Naive thymus-derived CD4-positive, alpha-beta T cell (primary cell): ENCODE measurements around the gene SEPTIN5. TPM values are rescaled to one million over a fixed set of nuclear protein-coding genes. Genes with fewer than 3 reads are reported as not detected.

Experiments used
- ATAC-seq: fragments of 150-1000 bp; cut with Tn5 transposase; 2 replicates; pipeline ENCODE4 v1.10.0; 2021; ENCODE audit warnings: mild to moderate bottlenecking, moderate library complexity
- CTCF ChIA-PET: fragments of 350-600 bp; sonication (Branson Sonifier 250); formaldehyde crosslinking; loops from one replicate; lab custom pipeline; 2021; ENCODE audit warnings: antibody characterized with exemption; lab: Charles Lee
- POLR2A ChIA-PET: fragments of 350-600 bp; sonication (Branson Sonifier 250); formaldehyde crosslinking; loops from one replicate; lab custom pipeline; 2021; ENCODE audit warnings: antibody characterized with exemption, inconsistent platforms; lab: Charles Lee
- DNase-seq, 9 donors: peaks; one replicate each; pipeline versions ENCODE4 v3.0.0 to v3.0.0-alpha.2; 2020 to 2022; ENCODE audit warnings: mixed read lengths in 1 of 9
- H3K27ac ChIP-seq: one replicate; pipeline ENCODE4 v1.7.0; 2013; ENCODE audit warnings: mild to moderate bottlenecking, low read depth, low read length, moderate library complexity
- H3K27me3 ChIP-seq, 2 donors: one replicate each; pipeline ENCODE4 v1.7.0; 2013; ENCODE audit warnings: low read length in 2 of 2, mild to moderate bottlenecking in 2 of 2, moderate library complexity in 2 of 2; ENCODE audit not compliant: control insufficient read depth in 2 of 2, insufficient read depth in 2 of 2
- H3K36me3 ChIP-seq, 3 experiments: 1 replicate in 2 of 3; 2 replicates in 1 of 3; pipeline ENCODE4 v1.7.0; 2013; ENCODE audit warnings: low read length in 3 of 3, mild to moderate bottlenecking in 3 of 3, moderate library complexity in 1 of 3; ENCODE audit not compliant: insufficient read depth in 3 of 3, control insufficient read depth in 2 of 3
- H3K4me1 ChIP-seq, 2 donors: one replicate each; pipeline ENCODE4 v1.7.0; 2013; ENCODE audit warnings: low read length in 2 of 2, mild to moderate bottlenecking in 2 of 2, moderate library complexity in 1 of 2; ENCODE audit not compliant: control insufficient read depth in 2 of 2, insufficient read depth in 2 of 2
- H3K4me3 ChIP-seq: 2 replicates; pipeline ENCODE4 v1.7.0; 2013; ENCODE audit warnings: mild to moderate bottlenecking, low read length
- H3K9me3 ChIP-seq, 3 experiments: 1 replicate in 2 of 3; 2 replicates in 1 of 3; pipeline ENCODE4 v1.7.0; 2013; ENCODE audit warnings: low read length in 3 of 3; ENCODE audit not compliant: control insufficient read depth in 2 of 3
- H3K27ac Mint-ChIP-seq, 9 donors: one replicate each; pipeline ENCODE4 v1.8.0; 2020 to 2022; ENCODE audit warnings: mixed read lengths in 9 of 9, mild to moderate bottlenecking in 8 of 9, moderate library complexity in 5 of 9, inconsistent platforms in 2 of 9
- H3K27me3 Mint-ChIP-seq, 5 donors: one replicate each; pipeline ENCODE4 v1.8.0; 2021 to 2022; ENCODE audit warnings: mixed read lengths in 5 of 5, mild to moderate bottlenecking in 1 of 5
- H3K36me3 Mint-ChIP-seq, 5 donors: one replicate each; pipeline ENCODE4 v1.8.0; 2020 to 2022; ENCODE audit warnings: mixed read lengths in 5 of 5, mild to moderate bottlenecking in 3 of 5, inconsistent platforms in 1 of 5
- H3K4me1 Mint-ChIP-seq, 7 donors: one replicate each; pipeline ENCODE4 v1.8.0; 2020 to 2022; ENCODE audit warnings: mixed read lengths in 7 of 7, mild to moderate bottlenecking in 3 of 7, inconsistent platforms in 1 of 7
- H3K4me3 Mint-ChIP-seq, 10 donors: one replicate each; pipeline ENCODE4 v1.8.0; 2020 to 2022; ENCODE audit warnings: mild to moderate bottlenecking in 10 of 10, mixed read lengths in 10 of 10, moderate library complexity in 6 of 10, inconsistent platforms in 2 of 10
- H3K9me3 Mint-ChIP-seq, 11 donors: one replicate each; pipeline ENCODE4 v1.8.0; 2020 to 2022; ENCODE audit warnings: mixed read lengths in 11 of 11, mild to moderate bottlenecking in 4 of 11, inconsistent platforms in 1 of 11, moderate library complexity in 1 of 11
- intact Hi-C, 2 donors: fragments of 100-400 bp; cut with micrococcal nuclease; formaldehyde crosslinking; loops; one replicate each; pipeline ENCODE4 v1.15.1; 2023
- polyA plus RNA-seq, 2 donors: library from polyadenylated mRNA; unstranded; fragments of 300-500 nt; fragmentation: Illumina TruSeq; gene quantifications; one replicate each; pipeline ENCODE4 v1.2.3, GENCODE V29; 2021
- total RNA-seq, 6 experiments: library from RNA in 5 of 6; stranded (reverse) in 5 of 6; gene quantifications; 1 replicate in 5 of 6; 2 replicates in 1 of 6; pipeline ENCODE4 v1.2.3 and lab custom pipeline; 2021 to 2026

SEPTIN5 gene
- total and polyA plus RNA-seq, 7 experiments from 2014 or later, result 0.22 to 4.2 (median 0.49) TPM; not detected in 3

DNA sequence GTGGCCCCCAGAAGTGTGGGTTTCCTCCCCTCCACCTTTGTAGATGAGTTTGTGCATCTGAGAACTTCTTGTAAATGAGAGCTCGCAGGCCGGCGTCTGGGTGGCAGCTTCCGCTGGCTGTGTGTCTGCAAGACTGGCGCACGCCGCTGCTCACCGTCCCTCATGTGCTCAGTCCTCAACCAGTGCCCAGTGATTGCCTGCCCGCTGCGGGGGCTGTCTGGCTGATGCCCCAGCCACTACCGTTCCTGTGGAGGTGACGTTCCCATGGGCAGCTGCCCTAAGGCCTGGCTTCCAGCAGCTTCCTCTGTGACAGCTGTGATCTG lies 55.1 kb downstream of the SEPTIN5 start:
- H3K4me1 Mint-ChIP-seq, result peaks cover 0 to 28% (median 12%) of the 10 kb centered on the region in 7 donors
- DNase-seq, result no peak
- H3K9me3 Mint-ChIP-seq, result peaks cover 0 to 3% (median 0%) of the 10 kb centered on the region in 11 donors
- no peaks in the 10 kb centered on the region for H3K36me3 Mint-ChIP-seq
- Histone ChIP-seq H3K4me3 (no peak overlapping the region), H3K36me3 (no peaks in the 10 kb centered on the region), H3K27me3 (peaks cover 9 to 42% of the 10 kb centered on the region in 2 donors), H3K27ac (no peak overlapping the region), H3K4me1 (peaks cover 0 to 15% of the 10 kb centered on the region in 2 donors), H3K9me3 (no peaks in the 10 kb centered on the region)
- H3K4me3 Mint-ChIP-seq, result no peak overlapping the region
- ChIA-PET CTCF (no interaction called here), POLR2A (no interaction called here)
- ATAC-seq, result no peak
- peaks cover 52 to 76% (median 56%) of the 10 kb centered on the region in 5 donors for H3K27me3 Mint-ChIP-seq
- intact Hi-C loops, result loop anchor here in 1 of 2 donors (5.0 kb wide), 1 partner anchor 123 kb away; no protein-coding TSS in a partner anchor
- no peak overlapping the region for H3K27ac Mint-ChIP-seq

DNA sequence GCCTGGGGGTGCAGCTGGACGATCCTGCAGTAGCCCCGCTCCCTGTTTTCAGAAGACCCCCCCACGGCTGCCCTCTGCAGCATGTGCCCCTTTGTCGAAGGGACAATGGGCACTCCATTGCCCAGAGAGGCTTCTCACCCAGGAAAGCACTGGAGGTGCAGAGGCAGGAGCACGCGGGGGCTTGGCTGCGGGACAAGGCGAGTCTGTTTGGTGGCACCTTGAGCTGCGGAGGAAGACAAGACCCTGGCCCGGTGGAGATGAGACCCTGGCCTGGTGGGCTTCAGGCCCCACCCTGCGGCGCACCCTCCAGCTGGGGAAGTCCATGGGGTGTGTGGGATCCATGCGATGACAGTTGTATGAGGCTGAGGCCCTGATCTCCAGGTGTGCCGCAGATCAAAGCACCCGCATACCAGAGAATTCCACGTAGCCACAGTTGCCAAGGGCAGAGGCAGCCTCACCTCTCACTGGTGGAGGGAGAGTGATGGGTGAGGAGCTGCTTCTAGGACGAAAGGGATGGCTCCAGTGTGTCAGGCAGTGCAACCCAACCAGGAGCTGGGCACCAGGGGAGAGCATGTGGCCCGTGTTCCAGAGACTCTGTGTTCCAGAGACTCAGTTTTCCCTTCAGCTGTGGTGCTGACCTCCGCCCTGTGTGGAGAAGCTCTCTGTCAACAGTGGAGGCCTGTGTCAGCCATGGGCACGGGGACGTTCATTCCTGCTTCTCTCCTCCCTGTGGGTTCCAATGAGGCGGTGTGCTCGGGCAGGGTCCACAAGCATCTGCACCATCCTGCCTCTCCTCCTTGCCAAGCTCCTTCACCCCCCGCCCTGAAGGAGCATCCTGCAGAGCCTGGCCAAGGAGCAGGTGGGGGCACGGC lies 56.3 kb downstream of the SEPTIN5 start:
- H3K4me1 ChIP-seq, result peaks cover 0 to 15% of the 10 kb centered on the region in 2 donors
- Mint-ChIP-seq H3K9me3 (peaks cover 0 to 2% (median 0%) of the 10 kb centered on the region in 11 donors), H3K4me1 (peaks cover 0 to 21% (median 8%) of the 10 kb centered on the region in 7 donors), H3K4me3 (no peak overlapping the region), H3K27ac (no peak overlapping the region), H3K27me3 (peaks cover 51 to 73% (median 53%) of the 10 kb centered on the region in 5 donors), H3K36me3 (no peaks in the 10 kb centered on the region)
- intact Hi-C loops, result no loop called here
- POLR2A ChIA-PET, result no interaction called here
- DNase-seq (no peak), ATAC-seq (no peak)
- H3K36me3 ChIP-seq, result no peaks in the 10 kb centered on the region
- no peak overlapping the region for H3K27ac ChIP-seq
- CTCF ChIA-PET, result no interaction called here
- H3K4me3 ChIP-seq, result no peak overlapping the region
- H3K27me3 ChIP-seq, result peaks cover 9 to 36% of the 10 kb centered on the region in 2 donors
- no peaks in the 10 kb centered on the region for H3K9me3 ChIP-seq

- CTCF ChIA-PET, result interaction anchor here (0.6 kb wide), 1 partner anchor 523 kb away, joined by 3 read pairs; no protein-coding TSS in a partner anchor
- Mint-ChIP-seq H3K4me3 (no peak overlapping the region), H3K27ac (peak overlapping the region in 1 of 9 donors; percentile 17), H3K27me3 (peaks cover 49 to 68% (median 49%) of the 10 kb centered on the region in 5 donors), H3K36me3 (no peaks in the 10 kb centered on the region), H3K9me3 (peaks cover 0 to 2% (median 0%) of the 10 kb centered on the region in 11 donors), H3K4me1 (peaks cover 7 to 25% (median 10%) of the 10 kb centered on the region in 7 donors)
- Histone ChIP-seq H3K4me1 (peaks cover 0 to 7% of the 10 kb centered on the region in 2 donors), H3K4me3 (no peak overlapping the region), H3K9me3 (no peaks in the 10 kb centered on the region), H3K27me3 (peaks cover 9 to 27% of the 10 kb centered on the region in 2 donors), H3K36me3 (no peaks in the 10 kb centered on the region), H3K27ac (no peak overlapping the region)
- DNase-seq (no peak), ATAC-seq (no peak)
- intact Hi-C loops, result no loop called here
- POLR2A ChIA-PET, result no interaction called here
These were observed 58.0 kb downstream of the SEPTIN5 start for GRCh38 chr22:19772422-19772672.

Other genes starting within 250 kb of the SEPTIN5 start
- gene UFD1, start 235.3 kb upstream of the SEPTIN5 start, total RNA-seq, result 10 to 100 TPM; 46.8 to 84.8 (median 66.9) TPM
- 10 to 100 TPM; 78.7 to 87.8 TPM for gene UFD1, start 235.3 kb upstream of the SEPTIN5 start, polyA plus RNA-seq
- gene CDC45, start 234.6 kb upstream of the SEPTIN5 start, total RNA-seq, result 10 to 100 TPM in 1 of 5 experiments, 1 to 10 TPM in 1, under 1 TPM in 3; 0.35 to 57.7 (median 0.85) TPM
- gene CDC45, start 234.6 kb upstream of the SEPTIN5 start, polyA plus RNA-seq, result 1 to 10 TPM in 1 of 2 donors, under 1 TPM in 1; 0.45 to 1.7 TPM
- gene CLDN5, start 190.1 kb upstream of the SEPTIN5 start, total RNA-seq, result 1 to 10 TPM in 2 of 5 experiments, not detected in 3; 1.7 to 2.0 TPM
- gene CLDN5, start 190.1 kb upstream of the SEPTIN5 start, polyA plus RNA-seq, result 10 to 100 TPM in 1 of 2 donors, 1 to 10 TPM in 1; 6.7 to 11.7 TPM
- gene GP1BB, start 9.0 kb downstream of the SEPTIN5 start, total RNA-seq, result 1 to 10 TPM in 1 of 5 experiments, under 1 TPM in 1, not detected in 3; 0.40 to 3.0 TPM
- gene GP1BB, start 9.0 kb downstream of the SEPTIN5 start, polyA plus RNA-seq, result not detected
- under 1 TPM in 1 of 5 experiments, not detected in 4; 0.22 TPM for gene TBX1, start 46.3 kb downstream of the SEPTIN5 start, total RNA-seq
- gene TBX1, start 46.3 kb downstream of the SEPTIN5 start, polyA plus RNA-seq, result not detected
- 10 to 100 TPM in 2 of 5 experiments, 1 to 10 TPM in 3; 4.2 to 14.1 (median 9.5) TPM for gene GNB1L, start 140.4 kb downstream of the SEPTIN5 start, total RNA-seq
- gene GNB1L, start 140.4 kb downstream of the SEPTIN5 start, polyA plus RNA-seq, result 10 to 100 TPM; 12.1 to 20.8 TPM
- gene RTL10, start 140.4 kb downstream of the SEPTIN5 start, total RNA-seq, result 10 to 100 TPM; 18.2 to 36.8 (median 24.9) TPM
- gene RTL10, start 140.4 kb downstream of the SEPTIN5 start, polyA plus RNA-seq, result 10 to 100 TPM; 14.9 to 15.1 TPM
- gene COMT, start 227.3 kb downstream of the SEPTIN5 start, total RNA-seq, result 10 to 100 TPM; 30.0 to 80.7 (median 36.7) TPM
- 100 to 1,000 TPM in 1 of 2 donors, 10 to 100 TPM in 1; 85.0 to 105 TPM for gene COMT, start 227.3 kb downstream of the SEPTIN5 start, polyA plus RNA-seq
- gene TXNRD2, start 227.3 kb downstream of the SEPTIN5 start, total RNA-seq, result 10 to 100 TPM; 24.7 to 39.0 (median 36.7) TPM
- 10 to 100 TPM; 14.0 to 15.2 TPM for gene TXNRD2, start 227.3 kb downstream of the SEPTIN5 start, polyA plus RNA-seq